Upper lobe of left lung (tissue), 6 donors: ENCODE data around the gene GPC1. TPM values are rescaled to one million over a fixed set of nuclear protein-coding genes. Genes with fewer than 3 reads are reported as not detected.

Experiments used
- ATAC-seq, 2 donors: fragments of 200-7000 bp; cut with Tn5 transposase; one replicate each; pipeline ENCODE4 v1.9.1; 2022; ENCODE audit warnings: mild to moderate bottlenecking in 2 of 2, moderate library complexity in 2 of 2; ENCODE audit not compliant: low FRiP score in 2 of 2
- DNase-seq, 2 donors: peaks; one replicate each; pipeline ENCODE4 v3.0.0-alpha.2; 2019 to 2020
- H3K27ac ChIP-seq, 4 donors: fragments of 200-600 bp; sonication (generic); one replicate each; pipeline ENCODE4 v1.5.1; 2016 to 2019
- H3K27me3 ChIP-seq, 4 donors: fragments of 200-600 bp; sonication (generic); one replicate each; pipeline ENCODE4 v1.5.1; 2017 to 2019
- H3K36me3 ChIP-seq, 4 donors: fragments of 200-600 bp; sonication (generic); one replicate each; pipeline ENCODE4 v1.5.1; 2016 to 2019
- H3K4me1 ChIP-seq, 4 donors: fragments of 200-600 bp; sonication (generic); one replicate each; pipeline ENCODE4 v1.5.1; 2018 to 2019
- H3K4me3 ChIP-seq, 4 donors: fragments of 200-600 bp; sonication (generic); one replicate each; pipeline ENCODE4 v1.5.1; 2017 to 2019; ENCODE audit warnings: mild to moderate bottlenecking in 2 of 4, moderate library complexity in 1 of 4
- H3K9me3 ChIP-seq, 4 donors: fragments of 200-600 bp; sonication (generic); one replicate each; pipeline ENCODE4 v1.5.1; 2018 to 2019
- CTCF ChIP-seq, 6 experiments: fragments of 450-650 bp in 4 of 6; fragments of 200-600 bp in 2 of 6; sonication (generic) in 2 of 6; IDR thresholded peaks; one replicate each; pipeline ENCODE4 v1.5.1; 2016 to 2019; ENCODE audit warnings: antibody characterized with exemption in 6 of 6
- EP300 ChIP-seq, 4 donors: sonication (generic); formaldehyde crosslinking; IDR thresholded peaks; one replicate each; pipeline ENCODE4 v1.5.1; 2017; ENCODE audit warnings: antibody characterized with exemption in 4 of 4, control low read depth in 2 of 4
- POLR2A ChIP-seq, 4 donors: fragments of 450-650 bp; IDR thresholded peaks; one replicate each; pipeline ENCODE4 v1.5.1; 2016 to 2017; ENCODE audit warnings: antibody characterized with exemption in 4 of 4, mild to moderate bottlenecking in 2 of 4
- POLR2AphosphoS5 ChIP-seq, 2 donors: sonication (generic); formaldehyde crosslinking; IDR thresholded peaks; one replicate each; pipeline ENCODE4 v1.5.1; 2017; ENCODE audit warnings: antibody characterized with exemption in 2 of 2
- WGBS, 2 donors: methylation state at CpG; one replicate each; pipeline ENCODE4 v1.1.5; 2017 to 2018; 5-methylcytosine and 5-hydroxymethylcytosine counted together
- total RNA-seq, 6 donors: library from RNA; depleted of rRNA in 4 of 6; stranded (reverse); fragments of >200 nt in 4 of 6; gene quantifications; one replicate each; pipeline versions ENCODE4 v1.1.0 to v1.2.1, GENCODE V29; 2016 to 2021
- donor health status: DM: no; HTN: no; CAD: no; lungs with moderate emphysema.
- donor health status: DM: no; HTN: yes; CAD: no; lungs with severe emphysema.

GPC1 gene
- total RNA-seq, 6 donors from 2014 or later = 16.8 to 45.5 (median 33.2) TPM

- H3K9me3 ChIP-seq = peaks cover 0 to 4% (median 2%) of the 10 kb centered on the region in 4 donors
- WGBS, 2 donors = 80 to 83% methylated on average over 7 to 19 of the region's 20 CpGs
Observed at GRCh38 chr2:240468303-240469238, 33.1 kb downstream of the GPC1 start.

GRCh38 chr2:240469239-240469636 lies 33.8 kb downstream of the GPC1 start:
- TF ChIP-seq POLR2A (IDR thresholded peaks at IDR 0.05) (no peak), EP300 (IDR thresholded peaks at IDR 0.05) (no peak), POLR2AphosphoS5 (IDR thresholded peaks at IDR 0.05) (no peak), CTCF (IDR thresholded peaks at IDR 0.05) (no peak)
- H3K4me3 ChIP-seq = no peak overlapping the region
- ATAC-seq (peak in 1 of 2 donors; percentile 19), DNase-seq (no peak)
- H3K27me3 ChIP-seq = no peaks in the 10 kb centered on the region
- no peaks in the 10 kb centered on the region for H3K4me1 ChIP-seq
- H3K9me3 ChIP-seq = peaks cover 0 to 7% (median 5%) of the 10 kb centered on the region in 4 donors
- H3K27ac ChIP-seq = no peak overlapping the region
- WGBS, 2 donors = 70 to 73% methylated on average over 9 to 10 of the region's 10 CpGs
- peaks cover 0 to 12% (median 5%) of the 10 kb centered on the region in 4 donors for H3K36me3 ChIP-seq

More at GRCh38 chr2:240468303-240469238, 33.1 kb downstream of the GPC1 start:
- H3K27me3 ChIP-seq = no peaks in the 10 kb centered on the region
- ATAC-seq = no peak
- DNase-seq = no peak
- no peak for TF ChIP-seq CTCF (IDR thresholded peaks at IDR 0.05)
- TF ChIP-seq POLR2A (IDR thresholded peaks at IDR 0.05) = no peak
- no peak for TF ChIP-seq EP300 (IDR thresholded peaks at IDR 0.05)
- no peak for TF ChIP-seq POLR2AphosphoS5 (IDR thresholded peaks at IDR 0.05)
- no peaks in the 10 kb centered on the region for H3K4me1 ChIP-seq
- no peak overlapping the region for H3K4me3 ChIP-seq
- no peak overlapping the region for H3K27ac ChIP-seq
- H3K36me3 ChIP-seq = peaks cover 0 to 18% (median 5%) of the 10 kb centered on the region in 4 donors

GRCh38 chr2:240469740-240470139 lies 34.3 kb downstream of the GPC1 start:
- H3K4me1 ChIP-seq = no peaks in the 10 kb centered on the region
- H3K9me3 ChIP-seq = peaks cover 0 to 7% (median 5%) of the 10 kb centered on the region in 4 donors
- H3K27ac ChIP-seq = no peak overlapping the region
- no peak overlapping the region for H3K4me3 ChIP-seq
- H3K36me3 ChIP-seq = peaks cover 0 to 12% (median 4%) of the 10 kb centered on the region in 4 donors
- no peak for DNase-seq
- 94 to 96% methylated on average over 6 of the region's 6 CpGs for WGBS, 2 donors
- ATAC-seq = no peak
- no peaks in the 10 kb centered on the region for H3K27me3 ChIP-seq
- TF ChIP-seq CTCF (IDR thresholded peaks at IDR 0.05) = no peak
- TF ChIP-seq EP300 (IDR thresholded peaks at IDR 0.05) = no peak
- no peak for TF ChIP-seq POLR2AphosphoS5 (IDR thresholded peaks at IDR 0.05)
- no peak for TF ChIP-seq POLR2A (IDR thresholded peaks at IDR 0.05)

GRCh38 chr2:240472078-240472790 lies 36.8 kb downstream of the GPC1 start:
- no peak overlapping the region for H3K4me3 ChIP-seq
- H3K27me3 ChIP-seq = no peaks in the 10 kb centered on the region
- no peaks in the 10 kb centered on the region for H3K4me1 ChIP-seq
- DNase-seq = peak in 1 of 2 donors; percentile 50
- WGBS, 2 donors = 98 to 100% methylated on average over 1 to 11 of the region's 11 CpGs
- TF ChIP-seq POLR2AphosphoS5 (IDR thresholded peaks at IDR 0.05) (no peak), CTCF (IDR thresholded peaks at IDR 0.05) (no peak), POLR2A (IDR thresholded peaks at IDR 0.05) (no peak), EP300 (IDR thresholded peaks at IDR 0.05) (no peak)
- H3K36me3 ChIP-seq = no peaks in the 10 kb centered on the region
- no peak overlapping the region for H3K27ac ChIP-seq
- no peak for ATAC-seq
- peaks cover 0 to 7% (median 5%) of the 10 kb centered on the region in 4 donors for H3K9me3 ChIP-seq
